Neural cell (in vitro differentiated cells): Measurements from ENCODE around the gene AMBP. TPM values are rescaled to one million over a fixed set of nuclear protein-coding genes. Genes with fewer than 3 reads are reported as not detected.

Experiments
- H2AFZ ChIP-seq: fragments of 200-600, 300-800 bp; sonication (generic), shearing (Covaris generic); 2 replicates; pipeline ENCODE4 v1.6.0; 2014; ENCODE audit warnings: low read depth, mild to moderate bottlenecking, antibody characterized with exemption, low read length, moderate library complexity
- H3F3A ChIP-seq: fragments of 200-600 bp; shearing (Covaris generic); 2 replicates; pipeline ENCODE4 v1.6.1; 2016; ENCODE audit warnings: mild to moderate bottlenecking, moderate library complexity, mixed read lengths, antibody characterized with exemption, low read length; ENCODE audit not compliant: insufficient read depth, poor library complexity, severe bottlenecking
- H3K27ac ChIP-seq: fragments of 200-600, 300-800 bp; sonication (generic), shearing (Covaris generic); 2 replicates; pipeline ENCODE4 v1.5.1; 2014; ENCODE audit warnings: mild to moderate bottlenecking, low read length, moderate library complexity
- H3K27me3 ChIP-seq: fragments of 300-800, 200-600 bp; sonication (generic), shearing (Covaris generic); 2 replicates; pipeline ENCODE4 v1.6.0; 2014; ENCODE audit warnings: mild to moderate bottlenecking, low read depth, low read length, moderate library complexity; ENCODE audit not compliant: insufficient read depth
- H3K36me3 ChIP-seq: fragments of 300-800, 200-600 bp; sonication (generic), shearing (Covaris generic); 2 replicates; pipeline ENCODE4 v1.5.1; 2014; ENCODE audit warnings: mild to moderate bottlenecking, antibody characterized with exemption, low read length, moderate library complexity; ENCODE audit not compliant: insufficient read depth
- H3K4me2 ChIP-seq: fragments of 300-800, 200-600 bp; sonication (generic), shearing (Covaris generic); 2 replicates; pipeline ENCODE4 v1.6.0; 2014; ENCODE audit warnings: mild to moderate bottlenecking, low read length
- H3K4me3 ChIP-seq: fragments of 300-800, 200-600 bp; sonication (generic), shearing (Covaris generic); 2 replicates; pipeline ENCODE4 v1.5.1; 2014; ENCODE audit warnings: mild to moderate bottlenecking, low read length, moderate library complexity
- H3K79me2 ChIP-seq: fragments of 200-600 bp; shearing (Covaris generic); replicated peaks from 2 replicates; pipeline ENCODE4 v1.6.0; 2014; ENCODE audit warnings: mild to moderate bottlenecking, low read length, moderate library complexity; ENCODE audit not compliant: insufficient read depth
- H3K9ac ChIP-seq: fragments of 300-800, 200-600 bp; sonication (generic), shearing (Covaris generic); 2 replicates; pipeline ENCODE4 v1.6.1; 2016; ENCODE audit warnings: mild to moderate bottlenecking, low read length, mixed read lengths
- H3K9me2 ChIP-seq: fragments of 200-600 bp; shearing (Covaris generic); 2 replicates; pipeline ENCODE4 v1.6.1; 2016; ENCODE audit warnings: mild to moderate bottlenecking, low read length, mixed read lengths; ENCODE audit not compliant: insufficient read depth
- H3K9me3 ChIP-seq: fragments of 200-600, 300-800 bp; sonication (generic), shearing (Covaris generic); 2 replicates; pipeline ENCODE4 v1.6.1; 2016; ENCODE audit warnings: mild to moderate bottlenecking, mixed run types, low read length, moderate library complexity, mixed read lengths
- H4K20me1 ChIP-seq: fragments of 200-600 bp; shearing (Covaris generic); 2 replicates; pipeline ENCODE4 v1.6.1; 2016; ENCODE audit warnings: mild to moderate bottlenecking, mixed run types; ENCODE audit not compliant: insufficient read depth
- EP300 ChIP-seq: fragments of 450-650 bp; conservative IDR thresholded peaks from 2 replicates; pipeline ENCODE4 v1.6.1; 2014; ENCODE audit warnings: antibody characterized with exemption, mild to moderate bottlenecking, moderate library complexity; ENCODE audit not compliant: poor library complexity, severe bottlenecking
- EZH2 ChIP-seq: fragments of 200-600, 300-800 bp; shearing (Covaris generic), sonication (generic); IDR thresholded peaks from 2 replicates; pipeline ENCODE4 v1.6.1; 2014; ENCODE audit warnings: antibody characterized with exemption, low read length, borderline replicate concordance, mild to moderate bottlenecking; ENCODE audit not compliant: insufficient read depth, poor library complexity, severe bottlenecking
- MXI1 ChIP-seq: fragments of 450-650 bp; conservative IDR thresholded peaks from 2 replicates; pipeline ENCODE4 v1.6.1; 2014; ENCODE audit warnings: antibody characterized with exemption, mild to moderate bottlenecking; ENCODE audit not compliant: poor library complexity, severe bottlenecking
- POLR2AphosphoS5 ChIP-seq: IDR thresholded peaks from 2 replicates; pipeline ENCODE4 v1.6.1; 2012
- RAD21 ChIP-seq: fragments of 450-650 bp; conservative IDR thresholded peaks from 2 replicates; pipeline ENCODE4 v1.6.1; 2014; ENCODE audit warnings: antibody characterized with exemption, mild to moderate bottlenecking, moderate library complexity
- SMC3 ChIP-seq: fragments of 450-650 bp; conservative IDR thresholded peaks from 2 replicates; pipeline ENCODE4 v1.6.1; 2014; ENCODE audit warnings: antibody characterized with exemption, mild to moderate bottlenecking, moderate library complexity; ENCODE audit not compliant: poor library complexity
- TAF1 ChIP-seq: IDR thresholded peaks from 2 replicates; pipeline ENCODE4 v1.6.1; 2012; ENCODE audit warnings: low read depth
- polyA plus RNA-seq: library from polyadenylated mRNA; depleted of rRNA; stranded (reverse); fragments of >200 nt; gene quantifications from 2 replicates; pipeline ENCODE4 v1.2.3, GENCODE V29; 2014
- TF ChIP-seq, protein P1 (sequence below): fragments of 450-650 bp; IDR thresholded peaks from 2 replicates; pipeline ENCODE4 v1.5.1; 2014; ENCODE audit warnings: antibody characterized with exemption, mild to moderate bottlenecking, moderate library complexity; ENCODE audit not compliant: poor library complexity, severe bottlenecking
- TF ChIP-seq, protein P2 (sequence below): IDR thresholded peaks from 2 replicates; pipeline ENCODE4 v1.6.1; 2012; ENCODE audit warnings: borderline replicate concordance

Gene AMBP
- polyA plus RNA-seq, 1 donor from 2014 or later = not detected

DNA sequence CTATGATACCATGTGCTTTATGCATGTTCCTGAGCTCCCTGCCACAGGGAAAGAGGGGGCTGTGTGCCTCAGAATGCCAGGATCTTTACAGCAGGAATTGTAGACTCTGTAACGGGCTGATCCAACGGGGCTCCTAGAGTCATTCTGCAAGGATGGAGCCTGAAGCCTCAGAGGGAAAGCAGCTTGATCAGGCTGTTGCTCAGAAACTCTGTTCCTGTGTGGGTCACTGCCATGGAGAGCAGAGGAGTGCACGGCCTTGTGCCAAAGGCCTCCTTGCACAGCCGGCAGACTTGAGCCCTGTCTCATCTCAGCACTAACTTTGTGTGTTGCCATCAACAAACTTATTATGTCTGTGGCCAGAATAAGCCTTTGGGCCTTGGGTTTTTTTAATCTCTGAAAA lies 51.8 kb downstream of the AMBP start:
- Histone ChIP-seq H3K9me3 (peaks cover 3% of the 10 kb centered on the region), H3K36me3 (peaks cover 20% of the 10 kb centered on the region), H3K9me2 (no peaks in the 10 kb centered on the region), H3F3A (no peaks in the 10 kb centered on the region), H2AFZ (no peak overlapping the region), H3K27me3 (no peaks in the 10 kb centered on the region), H3K4me2 (no peak overlapping the region), H3K4me3 (no peak overlapping the region), H3K27ac (no peak overlapping the region), H4K20me1 (no peaks in the 10 kb centered on the region), H3K9ac (no peak overlapping the region), H3K79me2 (peaks cover 4% of the 10 kb centered on the region)
- no peak for TF ChIP-seq POLR2AphosphoS5

DNA sequence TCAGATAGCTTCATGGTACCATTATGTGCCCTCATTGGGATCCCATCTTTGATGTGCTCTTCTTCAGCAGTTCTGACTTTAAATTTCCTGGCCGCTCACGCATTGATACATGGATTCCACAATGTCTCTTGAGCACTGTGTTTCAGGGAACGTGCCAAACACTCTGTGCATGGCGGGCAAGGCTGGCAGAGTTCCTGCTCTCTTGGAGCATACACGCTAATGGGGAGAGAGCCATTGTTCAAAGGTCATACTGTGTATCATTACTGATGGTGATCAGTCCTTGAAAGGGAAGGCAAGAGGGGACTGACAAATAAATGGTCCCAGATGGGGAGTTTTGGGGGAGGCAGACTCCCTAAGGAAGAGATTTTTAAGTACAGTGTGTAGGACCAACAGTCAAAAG lies 52.3 kb downstream of the AMBP start:
- Histone ChIP-seq H3K9me2 (no peaks in the 10 kb centered on the region), H3K36me3 (peaks cover 20% of the 10 kb centered on the region), H3K79me2 (peaks cover 4% of the 10 kb centered on the region), H3K27ac (no peak overlapping the region), H2AFZ (no peak overlapping the region), H3K27me3 (no peaks in the 10 kb centered on the region), H3K4me2 (no peak overlapping the region), H3F3A (no peaks in the 10 kb centered on the region), H3K4me3 (no peak overlapping the region), H4K20me1 (no peaks in the 10 kb centered on the region), H3K9me3 (peaks cover 3% of the 10 kb centered on the region), H3K9ac (no peak overlapping the region)
- no peak for TF ChIP-seq POLR2AphosphoS5
- no peak for TF ChIP-seq SMC3
- no peak for TF ChIP-seq EZH2
- TF ChIP-seq, protein P1, sequence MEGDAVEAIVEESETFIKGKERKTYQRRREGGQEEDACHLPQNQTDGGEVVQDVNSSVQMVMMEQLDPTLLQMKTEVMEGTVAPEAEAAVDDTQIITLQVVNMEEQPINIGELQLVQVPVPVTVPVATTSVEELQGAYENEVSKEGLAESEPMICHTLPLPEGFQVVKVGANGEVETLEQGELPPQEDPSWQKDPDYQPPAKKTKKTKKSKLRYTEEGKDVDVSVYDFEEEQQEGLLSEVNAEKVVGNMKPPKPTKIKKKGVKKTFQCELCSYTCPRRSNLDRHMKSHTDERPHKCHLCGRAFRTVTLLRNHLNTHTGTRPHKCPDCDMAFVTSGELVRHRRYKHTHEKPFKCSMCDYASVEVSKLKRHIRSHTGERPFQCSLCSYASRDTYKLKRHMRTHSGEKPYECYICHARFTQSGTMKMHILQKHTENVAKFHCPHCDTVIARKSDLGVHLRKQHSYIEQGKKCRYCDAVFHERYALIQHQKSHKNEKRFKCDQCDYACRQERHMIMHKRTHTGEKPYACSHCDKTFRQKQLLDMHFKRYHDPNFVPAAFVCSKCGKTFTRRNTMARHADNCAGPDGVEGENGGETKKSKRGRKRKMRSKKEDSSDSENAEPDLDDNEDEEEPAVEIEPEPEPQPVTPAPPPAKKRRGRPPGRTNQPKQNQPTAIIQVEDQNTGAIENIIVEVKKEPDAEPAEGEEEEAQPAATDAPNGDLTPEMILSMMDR = no peak
- TF ChIP-seq EP300 = no peak
- no peak for TF ChIP-seq TAF1
- TF ChIP-seq MXI1 = no peak
- TF ChIP-seq, protein P2, sequence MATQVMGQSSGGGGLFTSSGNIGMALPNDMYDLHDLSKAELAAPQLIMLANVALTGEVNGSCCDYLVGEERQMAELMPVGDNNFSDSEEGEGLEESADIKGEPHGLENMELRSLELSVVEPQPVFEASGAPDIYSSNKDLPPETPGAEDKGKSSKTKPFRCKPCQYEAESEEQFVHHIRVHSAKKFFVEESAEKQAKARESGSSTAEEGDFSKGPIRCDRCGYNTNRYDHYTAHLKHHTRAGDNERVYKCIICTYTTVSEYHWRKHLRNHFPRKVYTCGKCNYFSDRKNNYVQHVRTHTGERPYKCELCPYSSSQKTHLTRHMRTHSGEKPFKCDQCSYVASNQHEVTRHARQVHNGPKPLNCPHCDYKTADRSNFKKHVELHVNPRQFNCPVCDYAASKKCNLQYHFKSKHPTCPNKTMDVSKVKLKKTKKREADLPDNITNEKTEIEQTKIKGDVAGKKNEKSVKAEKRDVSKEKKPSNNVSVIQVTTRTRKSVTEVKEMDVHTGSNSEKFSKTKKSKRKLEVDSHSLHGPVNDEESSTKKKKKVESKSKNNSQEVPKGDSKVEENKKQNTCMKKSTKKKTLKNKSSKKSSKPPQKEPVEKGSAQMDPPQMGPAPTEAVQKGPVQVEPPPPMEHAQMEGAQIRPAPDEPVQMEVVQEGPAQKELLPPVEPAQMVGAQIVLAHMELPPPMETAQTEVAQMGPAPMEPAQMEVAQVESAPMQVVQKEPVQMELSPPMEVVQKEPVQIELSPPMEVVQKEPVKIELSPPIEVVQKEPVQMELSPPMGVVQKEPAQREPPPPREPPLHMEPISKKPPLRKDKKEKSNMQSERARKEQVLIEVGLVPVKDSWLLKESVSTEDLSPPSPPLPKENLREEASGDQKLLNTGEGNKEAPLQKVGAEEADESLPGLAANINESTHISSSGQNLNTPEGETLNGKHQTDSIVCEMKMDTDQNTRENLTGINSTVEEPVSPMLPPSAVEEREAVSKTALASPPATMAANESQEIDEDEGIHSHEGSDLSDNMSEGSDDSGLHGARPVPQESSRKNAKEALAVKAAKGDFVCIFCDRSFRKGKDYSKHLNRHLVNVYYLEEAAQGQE = no peak
- no peak for TF ChIP-seq RAD21

DNA sequence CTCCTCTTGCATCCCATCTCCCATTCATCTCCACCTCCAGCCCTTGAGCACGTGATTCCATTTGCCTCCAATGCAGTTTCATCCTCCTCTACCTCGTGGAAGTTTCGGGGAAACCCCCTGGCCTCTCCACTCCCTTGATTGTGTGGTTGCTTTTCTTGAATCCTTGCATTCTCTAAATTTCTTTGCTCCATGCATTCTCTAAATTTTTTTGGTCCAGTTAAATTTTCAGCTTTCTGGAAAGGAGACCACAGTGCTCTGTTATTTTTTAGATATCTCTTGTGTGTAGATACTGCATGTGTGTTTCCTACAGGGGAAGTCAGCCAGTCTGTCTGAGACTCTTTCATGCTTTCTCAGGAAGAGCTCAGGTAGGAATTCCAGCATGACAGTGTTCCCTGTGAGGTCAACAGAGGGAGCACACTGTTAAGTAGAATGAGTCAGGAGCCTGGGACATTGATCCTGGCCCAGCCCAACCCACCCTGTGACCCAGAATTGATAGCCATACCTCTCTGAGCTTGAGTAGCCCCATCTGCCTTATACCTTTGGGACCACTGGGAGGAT lies 52.8 kb downstream of the AMBP start:
- no peak overlapping the region for H3K27ac ChIP-seq
- peaks cover 3% of the 10 kb centered on the region for H3K9me3 ChIP-seq
- H3K9ac ChIP-seq = no peak overlapping the region
- H2AFZ ChIP-seq = no peak overlapping the region
- H3K4me3 ChIP-seq = no peak overlapping the region
- no peaks in the 10 kb centered on the region for H3F3A ChIP-seq
- peaks cover 4% of the 10 kb centered on the region for H3K79me2 ChIP-seq
- no peaks in the 10 kb centered on the region for H3K9me2 ChIP-seq
- TF ChIP-seq EP300 = no peak
- TF ChIP-seq, protein P2 = no peak
- no peak for TF ChIP-seq POLR2AphosphoS5
- TF ChIP-seq RAD21 = no peak
- TF ChIP-seq, protein P1 = no peak
- no peak for TF ChIP-seq TAF1
- no peak for TF ChIP-seq MXI1
- no peak for TF ChIP-seq EZH2
- TF ChIP-seq SMC3 = no peak
- no peaks in the 10 kb centered on the region for H4K20me1 ChIP-seq
- peaks cover 20% of the 10 kb centered on the region for H3K36me3 ChIP-seq
- H3K4me2 ChIP-seq = no peak overlapping the region
- H3K27me3 ChIP-seq = no peaks in the 10 kb centered on the region
